GM21423 (cell line): ENCODE data around the gene APOL2.
"Not testable (repeated sequence)": the region's sequence is repeated elsewhere in the genome, so short reads cannot be mapped to it uniquely, and the experiment has no call there.

Experiments used
- ATAC-seq: cut with Tn5 transposase; IDR thresholded peaks from one replicate; pipeline ENCODE4 v1.9.1; 2021; ENCODE audit warnings: mild to moderate bottlenecking, moderate library complexity; ENCODE audit not compliant: unreplicated experiment

APOL2 gene

DNA sequence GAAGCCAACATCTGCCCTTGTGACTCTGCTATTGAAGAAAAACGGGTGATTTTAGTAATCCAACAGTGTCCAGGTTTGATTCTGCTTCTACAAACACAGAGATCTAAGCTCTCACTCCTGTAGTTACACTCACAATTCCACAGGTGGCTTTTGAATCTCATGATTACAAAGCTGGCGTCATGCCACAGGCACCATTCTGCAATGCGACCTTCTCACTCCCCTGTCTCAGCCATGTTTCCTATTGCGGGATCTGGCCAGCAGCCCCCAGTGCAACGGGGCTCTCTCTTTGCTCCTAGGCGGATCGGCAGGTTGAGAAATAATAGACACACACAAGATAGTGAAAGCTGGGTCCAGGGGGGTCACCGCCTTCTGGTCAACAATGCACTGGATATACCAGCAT is 36.4 kb downstream of the APOL2 start:
- not testable (repeated sequence) for ATAC-seq

DNA sequence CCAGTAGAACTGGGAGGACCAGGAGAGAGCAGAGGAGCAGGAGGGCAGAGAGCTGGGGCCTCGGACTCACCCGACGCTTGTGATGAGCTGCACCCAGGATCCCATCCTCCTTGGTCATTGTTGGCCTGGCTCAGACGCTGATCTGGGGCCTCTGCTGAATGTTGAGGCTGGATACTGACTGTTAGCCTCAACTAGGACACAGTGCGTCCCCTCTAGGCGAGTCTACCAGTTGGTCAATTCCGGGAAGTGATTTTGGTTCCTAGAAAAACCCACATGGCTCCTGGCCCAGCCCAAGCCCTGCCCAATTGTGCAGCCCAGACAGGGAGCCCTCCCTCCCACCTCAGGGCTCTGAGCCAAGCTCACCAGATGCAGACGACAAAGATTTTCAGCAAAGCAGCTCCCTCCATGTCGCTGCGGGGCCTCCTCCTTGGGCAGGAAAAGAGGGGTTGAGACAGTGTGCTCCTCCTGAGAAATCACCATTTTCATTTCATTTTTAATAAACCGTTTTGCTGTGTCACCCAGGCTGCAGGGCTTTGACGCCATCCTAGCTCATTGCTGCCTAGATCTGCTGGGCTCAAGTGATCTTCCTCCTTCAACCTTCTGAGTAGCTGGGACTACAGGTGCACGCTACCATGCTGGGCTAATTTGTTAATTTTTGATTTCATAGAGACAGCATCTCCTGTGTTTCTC is 37.6 kb downstream of the APOL2 start, which contains the start of gene APOL4:
Gene APOL4 (minus strand): TSS at position 180 of the 690 bp plus-strand sequence. CDS start 75 bp downstream, at position 105.
- no peak for ATAC-seq

DNA sequence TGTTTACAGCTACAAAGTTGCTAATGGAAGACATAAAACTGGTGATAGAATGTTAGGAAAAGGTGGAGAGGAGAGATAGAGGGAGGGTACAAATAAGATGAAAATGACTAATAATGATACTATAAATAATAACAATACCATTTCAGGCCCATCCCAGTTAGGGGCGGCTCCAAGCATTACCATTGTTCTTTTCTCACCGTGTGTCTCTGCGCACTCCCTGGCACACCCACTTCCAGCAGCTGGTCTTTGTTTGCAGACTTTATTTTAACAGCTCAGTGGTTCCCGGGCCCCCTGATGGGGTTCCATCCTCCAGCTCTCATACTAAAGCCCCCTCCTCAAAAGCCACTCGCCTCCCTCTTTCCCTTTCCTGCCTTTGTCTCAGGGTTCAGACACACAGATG is 38.3 kb downstream of the APOL2 start:
- ATAC-seq, result not testable (repeated sequence)

GRCh38 chr22:36199001-36199551 is 40.3 kb downstream of the APOL2 start:
- no peak for ATAC-seq

DNA sequence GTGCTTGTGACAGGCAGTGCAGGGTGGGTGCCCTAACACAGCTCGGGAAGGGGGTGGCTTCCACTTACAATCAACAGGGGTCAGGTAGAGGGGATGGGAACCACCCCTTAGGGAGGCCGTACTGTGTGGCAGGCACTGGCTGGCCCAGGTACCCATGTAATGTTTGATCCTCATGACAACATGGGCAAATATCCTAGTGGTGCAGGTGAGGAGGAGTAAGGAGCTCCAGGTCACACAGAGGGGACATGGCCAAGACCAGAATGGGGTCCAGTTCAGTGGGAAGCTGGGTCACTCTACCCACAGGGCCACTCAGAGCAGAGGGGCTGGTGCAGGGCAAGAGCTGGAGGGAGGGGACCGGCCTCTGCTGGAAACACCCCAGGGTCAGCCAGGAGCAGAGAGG is 40.8 kb downstream of the APOL2 start:
- ATAC-seq, result no peak

- no peak for ATAC-seq
Measured at GRCh38 chr22:36197514-36198146, 41.7 kb downstream of the APOL2 start.

DNA sequence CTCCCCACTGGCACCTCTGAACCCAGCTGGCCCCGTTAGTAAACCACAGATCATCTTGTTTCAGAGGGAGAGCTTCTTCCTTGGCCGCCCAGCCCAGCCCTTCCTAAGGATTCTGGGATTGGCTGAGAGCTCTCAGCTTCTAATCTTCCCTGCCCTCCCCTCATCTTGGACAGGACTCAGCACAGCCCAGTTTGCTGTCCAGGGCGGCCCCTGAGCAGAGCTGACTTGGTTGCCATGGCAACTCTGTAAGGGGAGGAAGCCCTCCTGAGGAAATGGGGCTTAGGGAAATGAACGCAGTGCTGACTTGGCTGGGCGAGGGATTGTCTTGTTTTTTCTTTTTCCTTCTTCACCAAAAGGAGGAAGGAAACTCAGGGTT is 42.3 kb downstream of the APOL2 start:
- ATAC-seq, result no peak

GRCh38 chr22:36196254-36197064 is 42.9 kb downstream of the APOL2 start:
- ATAC-seq, result no peak

- ATAC-seq, result no peak
Measured at GRCh38 chr22:36194971-36195370, 44.4 kb downstream of the APOL2 start.

DNA sequence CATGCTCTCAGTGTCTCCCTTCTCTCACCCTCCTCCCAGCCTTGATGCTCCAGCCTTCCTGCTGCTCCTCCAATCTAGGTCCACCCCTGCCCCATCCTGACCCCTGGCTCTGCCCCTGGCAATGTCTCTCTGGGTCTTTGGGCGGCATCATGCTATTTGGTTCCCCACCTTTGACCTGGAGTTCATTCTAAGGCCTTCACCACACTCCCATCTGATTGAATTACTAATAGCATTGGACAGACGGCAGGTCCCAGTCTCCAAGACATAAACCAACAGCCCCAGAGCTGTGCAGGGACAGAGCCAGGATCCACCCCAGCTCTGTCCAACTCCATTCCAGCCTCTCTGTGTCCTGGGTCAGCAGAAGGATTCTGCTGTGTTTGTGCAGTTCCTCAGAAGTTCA is 44.9 kb downstream of the APOL2 start:
- ATAC-seq, result no peak

DNA sequence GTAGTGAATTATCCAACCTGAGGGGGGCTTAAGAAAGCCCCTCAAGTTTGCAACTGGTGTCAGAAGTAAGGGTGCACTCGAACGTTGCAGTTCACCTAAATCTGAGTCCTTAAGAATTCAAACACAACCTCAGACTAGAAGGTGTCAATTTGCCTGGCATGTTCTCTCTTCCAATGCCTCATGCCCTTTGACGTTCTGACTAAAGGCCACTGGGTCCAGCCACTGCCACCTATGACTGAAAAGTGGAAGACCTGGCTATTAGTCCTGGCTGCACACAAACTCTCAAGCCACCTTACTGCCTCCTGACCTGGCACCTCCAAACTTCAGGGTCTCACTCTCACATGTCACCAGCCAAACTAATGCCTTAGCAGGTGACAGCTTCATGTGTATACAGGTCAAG is 45.8 kb downstream of the APOL2 start:
- no peak for ATAC-seq

GRCh38 chr22:36193171-36193570 is 46.2 kb downstream of the APOL2 start:
- ATAC-seq, result no peak

DNA sequence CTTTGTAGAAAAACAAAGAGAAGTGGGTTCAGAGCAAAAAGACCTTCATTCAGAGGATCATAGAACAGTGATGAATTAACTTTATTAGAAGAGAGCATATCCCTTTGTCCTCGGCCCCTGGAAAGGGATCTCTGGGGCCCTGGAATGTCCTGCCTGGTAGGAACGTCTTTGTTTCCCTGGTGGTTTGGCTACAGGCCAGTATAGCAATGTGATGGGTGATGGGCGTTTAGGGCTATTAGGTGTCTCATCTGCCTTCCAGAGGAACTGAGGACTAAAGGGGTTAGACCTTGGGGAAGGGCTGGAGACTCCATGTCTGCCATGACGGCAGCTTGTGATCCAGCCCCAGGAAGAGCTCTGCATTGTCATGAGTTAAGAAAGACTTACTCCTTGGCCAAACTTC is 46.8 kb downstream of the APOL2 start:
- no peak for ATAC-seq

GRCh38 chr22:36191106-36191836 is 48.1 kb downstream of the APOL2 start:
- ATAC-seq, result no peak

GRCh38 chr22:36187862-36188261 is 51.5 kb downstream of the APOL2 start:
- ATAC-seq, result not testable (repeated sequence)

DNA sequence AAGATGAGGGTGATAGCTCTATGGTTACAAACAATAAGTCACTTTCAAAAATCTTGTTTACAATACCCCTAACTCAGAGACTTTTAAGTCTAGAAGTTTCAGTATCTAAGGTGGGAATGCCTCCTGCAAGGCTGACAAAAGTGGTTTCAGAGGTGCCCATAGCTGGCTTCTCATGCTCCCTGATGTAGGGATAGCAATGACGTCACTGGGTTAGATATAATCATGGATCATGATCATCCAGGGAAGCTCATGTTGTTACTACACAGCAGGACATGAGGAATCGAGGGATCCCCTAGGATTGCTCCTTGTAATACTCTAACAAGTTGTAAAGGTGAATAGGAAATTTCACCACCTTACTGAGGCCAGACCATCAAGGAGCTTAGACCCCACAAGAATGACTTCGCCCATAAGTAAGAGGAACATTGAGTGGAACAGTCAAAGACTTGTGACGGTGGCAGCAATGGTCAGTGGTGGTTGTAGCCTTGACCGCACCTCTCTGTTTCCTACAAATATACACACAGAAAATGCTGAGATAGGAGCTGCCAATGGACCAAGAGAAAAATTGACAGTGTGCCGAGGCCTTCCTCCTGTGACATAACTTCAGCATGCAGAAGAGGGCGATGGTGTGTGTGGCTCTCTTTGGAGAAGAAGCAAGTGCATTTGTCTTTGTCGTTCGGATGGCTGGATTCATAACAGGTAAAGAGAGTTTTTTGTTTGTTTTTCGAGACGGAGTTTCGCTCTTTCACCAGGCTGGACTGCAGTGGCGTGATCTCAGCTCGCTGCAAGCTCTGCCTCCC is 53.3 kb downstream of the APOL2 start:
- ATAC-seq, result no peak

DNA sequence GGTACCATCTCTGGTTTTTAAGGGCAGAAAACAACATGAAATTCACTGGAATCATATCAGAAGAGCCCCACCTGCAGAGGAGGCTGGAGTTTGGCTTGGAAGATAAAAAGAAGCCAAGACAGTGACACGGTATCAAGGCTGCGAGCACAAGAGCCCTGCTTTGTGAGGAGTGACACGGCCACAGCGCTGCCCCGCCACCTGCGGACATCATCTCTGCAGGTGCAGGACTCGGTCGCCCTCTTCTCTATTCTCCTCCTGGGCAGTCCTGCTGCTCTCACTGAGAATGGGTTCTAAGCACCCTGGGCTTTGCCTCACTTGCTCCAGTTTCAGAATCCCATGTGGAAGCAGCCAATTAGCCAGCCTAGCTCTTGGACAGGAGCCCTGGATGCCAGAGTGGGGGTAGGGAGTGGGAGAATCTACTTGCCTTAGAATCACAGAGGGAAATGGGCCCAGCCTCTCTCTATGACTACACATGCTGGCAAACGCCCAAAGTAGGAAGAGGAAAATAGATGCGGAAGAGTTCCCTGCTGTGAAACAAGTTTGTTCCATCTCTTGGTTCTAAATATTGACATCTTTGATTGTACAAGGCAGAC is 54.8 kb downstream of the APOL2 start:
- ATAC-seq, result no peak

- no peak for ATAC-seq
Measured at GRCh38 chr22:36183446-36183845, 55.9 kb downstream of the APOL2 start.

DNA sequence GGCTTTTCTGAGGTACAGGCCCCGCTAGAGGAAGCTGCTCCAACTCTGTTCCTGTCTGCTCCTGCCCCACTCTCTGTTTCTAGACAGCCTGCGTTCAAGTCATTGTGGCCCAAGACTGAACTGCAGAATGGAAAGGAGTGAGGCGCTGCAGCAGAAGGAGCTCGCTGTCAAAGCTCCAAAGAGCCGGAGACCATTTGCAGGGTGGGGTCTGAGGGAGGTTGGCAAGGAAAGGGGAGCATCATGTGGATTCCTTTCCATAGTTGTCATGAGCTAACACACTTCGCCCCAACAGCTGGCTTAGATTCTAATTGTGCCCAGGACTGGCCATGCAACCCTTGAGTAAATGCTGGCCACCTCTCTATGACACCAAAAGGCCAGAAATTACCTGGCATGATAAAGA is 56.5 kb downstream of the APOL2 start:
- ATAC-seq, result no peak

DNA sequence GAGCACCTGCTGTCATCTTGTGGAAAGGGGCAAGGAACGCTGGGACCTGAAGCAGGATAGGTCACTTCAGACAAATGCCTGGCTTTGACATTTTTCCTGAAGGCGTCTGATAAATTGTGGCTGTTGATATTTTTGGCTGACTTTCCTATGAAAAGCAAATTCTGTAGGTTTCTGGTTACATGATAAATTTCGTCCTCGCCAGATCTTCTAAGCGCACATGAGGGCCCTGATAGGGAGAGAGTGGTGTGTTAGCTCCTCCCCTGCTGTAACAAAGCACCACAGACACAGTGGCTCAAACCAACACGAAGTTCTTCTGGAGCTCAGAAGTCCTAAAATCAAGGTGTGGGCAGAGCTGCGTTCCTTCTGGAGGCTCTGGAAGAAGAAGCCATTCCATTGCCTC is 57.3 kb downstream of the APOL2 start:
- no peak for ATAC-seq
